H1 (cell line): ENCODE data around the gene GPR18. TPM values are rescaled to one million over a fixed set of nuclear protein-coding genes. Genes with fewer than 3 reads are reported as not detected.

Experiments
- CTCF ChIA-PET: fragments of 300-600 bp; sonication (Branson Sonifier 250); formaldehyde crosslinking; loops from one replicate; lab custom pipeline; 2021; ENCODE audit not compliant: partially characterized antibody; lab: Charles Lee
- POLR2A ChIA-PET: fragments of 300-600 bp; sonication (Branson Sonifier 250); formaldehyde crosslinking; loops from one replicate; lab custom pipeline; 2021; ENCODE audit warnings: inconsistent platforms; ENCODE audit not compliant: partially characterized antibody; lab: Charles Lee
- DNase-seq, 2 experiments: peaks; one replicate each; pipeline versions ENCODE4 v3.0.0 to v3.0.0-alpha.2; 2010 to 2022; ENCODE audit warnings: low spot score in 2 of 2, low read depth in 1 of 2, mixed read lengths in 1 of 2
- FAIRE-seq: peaks from 2 replicates; lab custom pipeline; 2011; peaks lifted over from hg19 to GRCh38; lab: Jason Lieb, UNC
- H2AFZ ChIP-seq: 2 replicates; pipeline ENCODE4 v1.8.1; 2012; ENCODE audit warnings: low read length, inconsistent platforms
- H2AK5ac ChIP-seq: 2 replicates; pipeline ENCODE4 v1.6.1; 2013; ENCODE audit warnings: low read depth, low read length
- H2BK120ac ChIP-seq: replicated peaks from 2 replicates; pipeline ENCODE3; 2013; ENCODE audit warnings: low read depth, low read length, inconsistent platforms
- H2BK12ac ChIP-seq: 2 replicates; pipeline ENCODE4 v1.6.1; 2013; ENCODE audit warnings: low read depth, low read length
- H2BK15ac ChIP-seq: 2 replicates; pipeline ENCODE4 v1.6.1; 2013; ENCODE audit warnings: low read length
- H2BK20ac ChIP-seq: 2 replicates; pipeline ENCODE4 v1.6.1; 2013; ENCODE audit warnings: low read length
- H2BK5ac ChIP-seq: 2 replicates; pipeline ENCODE4 v1.6.1; 2013; ENCODE audit warnings: low read depth, low read length
- H3K14ac ChIP-seq: 2 replicates; pipeline ENCODE4 v1.6.1; 2013; ENCODE audit warnings: inconsistent platforms; ENCODE audit not compliant: insufficient read length
- H3K18ac ChIP-seq: 2 replicates; pipeline ENCODE4 v1.6.1; 2013; ENCODE audit warnings: low read length; ENCODE audit errors: extremely low read depth
- H3K23ac ChIP-seq: 2 replicates; pipeline ENCODE4 v1.6.1; 2013; ENCODE audit warnings: inconsistent platforms; ENCODE audit not compliant: insufficient read length
- H3K23me2 ChIP-seq: 2 replicates; pipeline ENCODE4 v1.6.1; 2013; ENCODE audit warnings: low read depth, low read length
- H3K27ac ChIP-seq: 2 replicates; pipeline ENCODE4 v1.6.1; 2011; ENCODE audit warnings: low read depth, low read length, inconsistent platforms
- H3K27me3 ChIP-seq, 4 experiments: replicated peaks in 1 of 4; 1 replicate in 1 of 4; 2 replicates in 3 of 4; pipeline versions ENCODE4 v1.6.1 to v1.8.1; 2011 to 2013; ENCODE audit warnings: low read length in 3 of 4, mild to moderate bottlenecking in 3 of 4, inconsistent platforms in 2 of 4, mixed read lengths in 2 of 4, moderate library complexity in 1 of 4; ENCODE audit not compliant: control insufficient read depth in 3 of 4, insufficient read depth in 3 of 4; ENCODE audit errors: extremely low read depth in 1 of 4
- H3K36me3 ChIP-seq, 4 experiments: 2 replicates each; pipeline versions ENCODE4 v1.6.1 to v1.8.1; 2011 to 2013; ENCODE audit warnings: mild to moderate bottlenecking in 4 of 4, low read length in 3 of 4, moderate library complexity in 2 of 4, control low read depth in 1 of 4, inconsistent platforms in 1 of 4; ENCODE audit not compliant: insufficient read depth in 4 of 4, control insufficient read depth in 2 of 4
- H3K4ac ChIP-seq: replicated peaks from 2 replicates; pipeline ENCODE3; 2013; ENCODE audit warnings: low read length, low read depth, mixed read lengths, inconsistent platforms; ENCODE audit not compliant: insufficient read length
- H3K4me1 ChIP-seq, 4 experiments: replicated peaks in 1 of 4; 1 replicate in 1 of 4; 2 replicates in 3 of 4; pipeline versions ENCODE4 v1.6.1 to v1.8.1; 2011 to 2013; ENCODE audit warnings: low read length in 3 of 4, inconsistent platforms in 2 of 4, mixed read lengths in 1 of 4; ENCODE audit not compliant: insufficient read depth in 4 of 4, control insufficient read depth in 3 of 4
- H3K4me2 ChIP-seq, 2 experiments: 2 replicates each; pipeline versions ENCODE4 v1.6.1 to v1.8.1; 2011 to 2013; ENCODE audit warnings: low read depth in 2 of 2, low read length in 2 of 2, control low read depth in 1 of 2, inconsistent platforms in 1 of 2, mild to moderate bottlenecking in 1 of 2; ENCODE audit not compliant: insufficient read depth in 1 of 2
- H3K4me3 ChIP-seq, 4 experiments: fragments of 200-600, 300-600 bp in 1 of 4; sonication (generic), shearing (Covaris generic), sonication (Bioruptor Twin) in 1 of 4; 2 replicates each; pipeline versions ENCODE4 v1.5.1 to v1.8.1; 2011 to 2016; ENCODE audit warnings: low read length in 4 of 4, low read depth in 3 of 4, control low read depth in 2 of 4, inconsistent platforms in 2 of 4, mild to moderate bottlenecking in 2 of 4, mixed read lengths in 1 of 4, moderate library complexity in 1 of 4; ENCODE audit not compliant: insufficient read depth in 2 of 4; ENCODE audit errors: extremely low read depth in 1 of 4
- H3K56ac ChIP-seq: replicated peaks from 2 replicates; pipeline ENCODE3; 2013; ENCODE audit warnings: low read depth, mild to moderate bottlenecking, mixed read lengths, low read length, inconsistent platforms; ENCODE audit not compliant: insufficient read length
- H3K79me1 ChIP-seq: 2 replicates; pipeline ENCODE4 v1.6.1; 2013; ENCODE audit warnings: low read depth, low read length, control low read depth
- H3K79me2 ChIP-seq, 2 experiments: 2 replicates each; pipeline versions ENCODE4 v1.6.1 to v1.8.1; 2012 to 2013; ENCODE audit warnings: low read length in 2 of 2, mild to moderate bottlenecking in 2 of 2, inconsistent platforms in 1 of 2; ENCODE audit not compliant: insufficient read depth in 2 of 2, control insufficient read depth in 1 of 2
- H3K9ac ChIP-seq, 4 experiments: replicated peaks in 1 of 4; 1 replicate in 1 of 4; 2 replicates in 3 of 4; pipeline versions ENCODE4 v1.6.1 to v1.8.1; 2011 to 2013; ENCODE audit warnings: low read depth in 3 of 4, low read length in 3 of 4, control low read depth in 2 of 4, mild to moderate bottlenecking in 2 of 4, moderate library complexity in 2 of 4, inconsistent platforms in 1 of 4; ENCODE audit errors: extremely low read depth in 1 of 4
- H3K9me3 ChIP-seq, 2 experiments: 2 replicates each; pipeline versions ENCODE4 v1.6.1 to v1.8.1; 2012 to 2013; ENCODE audit warnings: mild to moderate bottlenecking in 2 of 2, moderate library complexity in 2 of 2, control low read depth in 1 of 2, inconsistent platforms in 1 of 2, low read depth in 1 of 2, low read length in 1 of 2, mixed read lengths in 1 of 2; ENCODE audit not compliant: insufficient read depth in 2 of 2
- H4K20me1 ChIP-seq, 2 experiments: replicated peaks in 1 of 2; 2 replicates each; pipeline versions ENCODE3 to v1.8.1; 2011 to 2013; ENCODE audit warnings: inconsistent platforms in 2 of 2, low read length in 2 of 2, mild to moderate bottlenecking in 1 of 2; ENCODE audit not compliant: insufficient read depth in 2 of 2, control insufficient read depth in 1 of 2
- H4K5ac ChIP-seq: 2 replicates; pipeline ENCODE4 v1.6.1; 2013; ENCODE audit warnings: low read length, low read depth, mixed read lengths, inconsistent platforms; ENCODE audit not compliant: insufficient read length
- H4K8ac ChIP-seq: 2 replicates; pipeline ENCODE4 v1.8.0; 2013; ENCODE audit warnings: mild to moderate bottlenecking, moderate library complexity, low read length, inconsistent platforms; ENCODE audit not compliant: insufficient read depth; ENCODE audit errors: extremely low read depth
- H4K91ac ChIP-seq: replicated peaks from 2 replicates; pipeline ENCODE3; 2013; ENCODE audit warnings: low read length, mixed read lengths, inconsistent platforms; ENCODE audit not compliant: insufficient read length
- BRCA1 ChIP-seq: IDR thresholded peaks from 2 replicates; pipeline ENCODE4 v1.6.1; 2012; ENCODE audit warnings: low read depth, low read length, improper control_type of control experiment
- CBX8 ChIP-seq: fragments of 300-800, 300-1000 bp; sonication (generic); IDR thresholded peaks from 2 replicates; pipeline ENCODE4 v1.7.1; 2016; ENCODE audit warnings: low read depth, low read length, borderline replicate concordance
- CEBPB ChIP-seq: IDR thresholded peaks from 2 replicates; pipeline ENCODE4 v1.6.1; 2012; ENCODE audit warnings: low read depth, low read length
- FOSL1 ChIP-seq: IDR thresholded peaks from 2 replicates; pipeline ENCODE4 v1.6.1; 2011; ENCODE audit warnings: mild to moderate bottlenecking, low read depth, low read length, moderate library complexity; ENCODE audit not compliant: insufficient read depth
- JUN ChIP-seq: IDR thresholded peaks from 2 replicates; pipeline ENCODE4 v1.6.1; 2011; ENCODE audit warnings: low read depth, mild to moderate bottlenecking, improper control_type of control experiment, low read length
- MAFK ChIP-seq: IDR thresholded peaks from 2 replicates; pipeline ENCODE4 v1.6.1; 2012; ENCODE audit warnings: low read depth, mild to moderate bottlenecking, improper control_type of control experiment, low read length
- NRF1 ChIP-seq: IDR thresholded peaks from 2 replicates; pipeline ENCODE4 v1.6.1; 2011; ENCODE audit warnings: mild to moderate bottlenecking, low read depth, low read length, improper control_type of control experiment
- RAD21 ChIP-seq, 2 experiments: IDR thresholded peaks in 1 of 2; conservative IDR thresholded peaks in 1 of 2; 2 replicates each; pipeline ENCODE4 v1.6.1; 2011; ENCODE audit warnings: low read depth in 2 of 2, low read length in 2 of 2, improper control_type of control experiment in 1 of 2, inconsistent platforms in 1 of 2, mild to moderate bottlenecking in 1 of 2, moderate library complexity in 1 of 2
- SP2 ChIP-seq: IDR thresholded peaks from 2 replicates; pipeline ENCODE4 v1.6.1; 2012; ENCODE audit warnings: mild to moderate bottlenecking, low read length, inconsistent platforms
- TCF12 ChIP-seq: IDR thresholded peaks from 2 replicates; pipeline ENCODE4 v1.6.1; 2011; ENCODE audit warnings: low read depth, mild to moderate bottlenecking, low read length
- WGBS, 2 experiments: shearing (Covaris generic) in 1 of 2; methylation state at CpG; one replicate each; pipeline versions ENCODE4 v1.1.6 to v1.1.7; 2013 to 2015; ENCODE audit warnings: low lambda C conversion rate in 2 of 2, mixed read lengths in 2 of 2, inconsistent platforms in 1 of 2, low coverage in 1 of 2, missing lambda C conversion rate in 1 of 2; ENCODE audit not compliant: insufficient replicate concordance in 2 of 2, insufficient coverage in 1 of 2, insufficient read length in 1 of 2; ENCODE audit errors: extremely low coverage in 1 of 2, missing lambda C conversion rate in 1 of 2; 5-methylcytosine and 5-hydroxymethylcytosine counted together
- polyA plus RNA-seq, 7 experiments: library from polyadenylated mRNA; depleted of rRNA in 3 of 7; stranded (reverse) in 5 of 7; unstranded in 2 of 7; fragments of >200 nt in 5 of 7; fragments of 200-250 nt in 2 of 7; gene quantifications; 1 replicate in 5 of 7; 2 replicates in 1 of 7; 4 replicates in 1 of 7; pipeline versions ENCODE4 v1.2.1 to v1.2.3, GENCODE V29; 2011 to 2013; ENCODE audit warnings: missing spikeins in 2 of 7, mixed read lengths in 2 of 7
- total RNA-seq: library from RNA; stranded (reverse); fragmentation: NEBNext Ultra II Directional; extraction: Animal tissue kit (Norgen Biotek cat#: 25700); gene quantifications from 2 replicates; pipeline ENCODE4 v1.2.1, GENCODE V29; 2021

The GPR18 gene
- total and polyA plus RNA-seq, 2 of the 8 experiments (the other 6 are each of a cell fraction or from before 2014, with no cell fraction given), result not detected

GRCh38 chr13:99289674-99290337 is 31.6 kb upstream of the GPR18 start:
- no peak overlapping the region for H3K18ac ChIP-seq
- DNase-seq, result no peak
- H3K56ac ChIP-seq, result no peak overlapping the region
- H2BK12ac ChIP-seq, result no peak overlapping the region
- H3K4ac ChIP-seq, result no peak overlapping the region
- no peak overlapping the region for H3K14ac ChIP-seq
- H4K8ac ChIP-seq, result no peak overlapping the region
- WGBS, 2 experiments, result 84% methylated on average over 7 of the region's 7 CpGs; no CpG with 5 or more reads in 1 of the 2 experiments
- CTCF ChIA-PET, result interaction anchor here (0.7 kb wide), 1 partner anchor 390 kb away, joined by 3 read pairs; no protein-coding TSS in a partner anchor
- H3K27ac ChIP-seq, result no peak overlapping the region
- H2BK15ac ChIP-seq, result no peak overlapping the region
- H4K20me1 ChIP-seq, result peaks cover 0 to 1% of the 10 kb centered on the region in 2 experiments
- H3K36me3 ChIP-seq, result no peaks in the 10 kb centered on the region
- no peak overlapping the region for H3K4me3 ChIP-seq
- H3K9ac ChIP-seq, result no peak overlapping the region
- H3K4me1 ChIP-seq, result no peaks in the 10 kb centered on the region
- 0 out of 2 replicates have a peak, but pooled peaks cover 2% of the 10 kb centered on the region for H3K79me1 ChIP-seq
- no peaks in the 10 kb centered on the region for H3K9me3 ChIP-seq
- H4K5ac ChIP-seq, result no peak overlapping the region
- POLR2A ChIA-PET, result no interaction called here
- H4K91ac ChIP-seq, result no peak overlapping the region
- no peak overlapping the region for H3K23ac ChIP-seq
- no peak overlapping the region for H2AFZ ChIP-seq
- H3K27me3 ChIP-seq, result no peaks in the 10 kb centered on the region
- H2BK20ac ChIP-seq, result no peak overlapping the region
- H2AK5ac ChIP-seq, result no peak overlapping the region
- H3K4me2 ChIP-seq, result no peak overlapping the region
- no peak overlapping the region for H2BK5ac ChIP-seq
- no peaks in the 10 kb centered on the region for H3K79me2 ChIP-seq
- TF ChIP-seq TCF12 (no peak), CEBPB (no peak), CBX8 (no peak), FOSL1 (no peak), MAFK (no peak), BRCA1 (no peak), JUN (no peak), RAD21 (IDR thresholded peaks at IDR 0.05 in 1 of 2, conservative IDR thresholded peaks at IDR 0.05 in 1 of 2; ENCODE audit: low read depth in 2 of 2, low read length in 2 of 2) (no peak), SP2 (no peak), NRF1 (no peak)
- H2BK120ac ChIP-seq, result no peak overlapping the region
- FAIRE-seq, result no peak
- no peaks in the 10 kb centered on the region for H3K23me2 ChIP-seq
